Stomach (tissue), 9 donors: ENCODE measurements around the gene HS3ST1. TPM values are rescaled to one million over a fixed set of nuclear protein-coding genes. Genes with fewer than 3 reads are reported as not detected.

Experiments used
- DNase-seq, 2 donors: peaks; one replicate each; pipeline versions ENCODE4 v3.0.0 to v3.0.0-alpha.2; 2013 to 2019
- H3K27ac ChIP-seq, 5 donors: fragments of 200-600 bp in 4 of 5; sonication (generic) in 4 of 5; one replicate each; pipeline ENCODE4 v1.5.1; 2013 to 2019; ENCODE audit warnings: mild to moderate bottlenecking in 1 of 5, moderate library complexity in 1 of 5
- H3K27me3 ChIP-seq, 3 donors: fragments of 200-600 bp; sonication (generic); one replicate each; pipeline ENCODE4 v1.5.1; 2017 to 2019; ENCODE audit warnings: mixed run types in 1 of 3
- H3K36me3 ChIP-seq, 4 donors: fragments of 200-600 bp; sonication (generic); 1 replicate in 3 of 4; 2 replicates in 1 of 4; pipeline ENCODE4 v1.5.1; 2016 to 2019
- H3K4me1 ChIP-seq, 4 donors: fragments of 200-600 bp; sonication (generic); one replicate each; pipeline ENCODE4 v1.5.1; 2016 to 2019
- H3K4me3 ChIP-seq, 4 donors: fragments of 200-600 bp; sonication (generic) in 3 of 4; one replicate each; pipeline ENCODE4 v1.5.1; 2016 to 2019; ENCODE audit warnings: mild to moderate bottlenecking in 1 of 4
- H3K9me3 ChIP-seq, 4 donors: fragments of 200-600 bp; sonication (generic); one replicate each; pipeline ENCODE4 v1.5.1; 2016 to 2019
- CTCF ChIP-seq, 7 experiments: fragments of 450-650 bp in 4 of 7; fragments of 200-600 bp in 3 of 7; sonication (generic) in 3 of 7; IDR thresholded peaks; one replicate each; pipeline ENCODE4 v1.5.1; 2016 to 2019; ENCODE audit warnings: antibody characterized with exemption in 7 of 7, control low read depth in 2 of 7, mild to moderate bottlenecking in 1 of 7
- EP300 ChIP-seq: sonication (generic); formaldehyde crosslinking; IDR thresholded peaks from one replicate; pipeline ENCODE4 v1.6.1; 2017; ENCODE audit warnings: antibody characterized with exemption
- POLR2A ChIP-seq, 4 donors: fragments of 450-650 bp; IDR thresholded peaks; one replicate each; pipeline ENCODE4 v1.6.1; 2016; ENCODE audit warnings: antibody characterized with exemption in 4 of 4, control low read depth in 2 of 4, mild to moderate bottlenecking in 1 of 4, moderate library complexity in 1 of 4
- POLR2AphosphoS5 ChIP-seq, 3 donors: sonication (generic); formaldehyde crosslinking; IDR thresholded peaks; one replicate each; pipeline ENCODE4 v1.6.1; 2016; ENCODE audit warnings: antibody characterized with exemption in 3 of 3
- WGBS, 5 donors: extraction: QIAGEN DNeasy Blood & Tissue Kit in 3 of 5; methylation state at CpG; one replicate each; pipeline versions ENCODE4 v1.1.5 to v1.1.7; 2013 to 2018; 5-methylcytosine and 5-hydroxymethylcytosine counted together
- intact Hi-C: fragments of 100-400 bp; cut with DNase I; formaldehyde crosslinking; loops from one replicate; pipeline ENCODE4 v1.15.1; 2023; ENCODE audit warnings: low total_unique reads
- polyA plus RNA-seq, 3 donors: library from polyadenylated mRNA; stranded (reverse); fragments of 200-250 nt; gene quantifications; one replicate each; pipeline ENCODE4 v1.2.3, GENCODE V29; 2013
- total RNA-seq, 5 donors: library from RNA; depleted of rRNA; stranded (reverse); fragments of >200 nt; gene quantifications; one replicate each; pipeline versions ENCODE4 v1.1.0 to v1.2.3, GENCODE V29; 2014 to 2016
- donor health status: healthy with polysubstance abuse.
- donor health status: Bipolar disorder and iron deficiency.
- donor health status: healthy.

HS3ST1 gene
- total and polyA plus RNA-seq, 8 donors, result 0.58 to 123 (median 4.1) TPM; not detected in 1

GRCh38 chr4:11455201-11455835 is 26.6 kb upstream of the HS3ST1 start:
- 32 to 54% (median 44%) methylated on average over 5 of the region's 5 CpGs for WGBS, 5 donors

GRCh38 chr4:11451716-11452115 is 23.0 kb upstream of the HS3ST1 start:
- no peak overlapping the region for H3K27ac ChIP-seq
- peaks cover 0 to 5% (median 0%) of the 10 kb centered on the region in 4 donors for H3K4me1 ChIP-seq
- no peaks in the 10 kb centered on the region for H3K27me3 ChIP-seq
- H3K36me3 ChIP-seq, result no peaks in the 10 kb centered on the region
- WGBS, 5 donors, result 88 to 100% (median 96%) methylated on average over 1 of the region's 1 CpG
- intact Hi-C loops, result no loop called here
- DNase-seq, result no peak
- no peaks in the 10 kb centered on the region for H3K9me3 ChIP-seq
- H3K4me3 ChIP-seq, result no peak overlapping the region
- no peak for TF ChIP-seq EP300
- TF ChIP-seq POLR2AphosphoS5 (IDR thresholded peaks at IDR 0.05), result no peak
- TF ChIP-seq CTCF (IDR thresholded peaks at IDR 0.05), result no peak
- no peak for TF ChIP-seq POLR2A (IDR thresholded peaks at IDR 0.05)

More at GRCh38 chr4:11455201-11455835, 26.6 kb upstream of the HS3ST1 start:
- peak in 2 of 3 donors; percentile 7 to 37 for TF ChIP-seq POLR2AphosphoS5 (IDR thresholded peaks at IDR 0.05)
- TF ChIP-seq EP300, result no peak
- H3K4me3 ChIP-seq, result no peak overlapping the region
- intact Hi-C loops, result no loop called here
- H3K27ac ChIP-seq, result peak overlapping the region in 1 of 5 donors; percentile 71
- H3K27me3 ChIP-seq, result no peaks in the 10 kb centered on the region
- no peaks in the 10 kb centered on the region for H3K36me3 ChIP-seq
- no peaks in the 10 kb centered on the region for H3K4me1 ChIP-seq
- H3K9me3 ChIP-seq, result peaks cover 0 to 18% (median 7%) of the 10 kb centered on the region in 4 donors
- DNase-seq, result peak in 1 of 2 donors; percentile 45

- peak overlapping the region in 1 of 5 donors; percentile 5 for H3K27ac ChIP-seq
- no peaks in the 10 kb centered on the region for H3K9me3 ChIP-seq
- H3K36me3 ChIP-seq, result no peaks in the 10 kb centered on the region
- TF ChIP-seq POLR2AphosphoS5 (IDR thresholded peaks at IDR 0.05) (no peak), EP300 (no peak), CTCF (IDR thresholded peaks at IDR 0.05) (no peak), POLR2A (IDR thresholded peaks at IDR 0.05) (no peak)
- no peaks in the 10 kb centered on the region for H3K27me3 ChIP-seq
- H3K4me3 ChIP-seq, result no peak overlapping the region
- peaks cover 0 to 5% (median 0%) of the 10 kb centered on the region in 4 donors for H3K4me1 ChIP-seq
- intact Hi-C loops, result no loop called here
- DNase-seq, result no peak
These were observed 17.6 kb upstream of the HS3ST1 start for GRCh38 chr4:11446155-11446811.

- Histone ChIP-seq H3K4me3 (no peak overlapping the region), H3K4me1 (no peaks in the 10 kb centered on the region), H3K9me3 (no peaks in the 10 kb centered on the region), H3K27me3 (no peaks in the 10 kb centered on the region), H3K36me3 (no peaks in the 10 kb centered on the region), H3K27ac (no peak overlapping the region)
- WGBS, 5 donors, result 80 to 91% (median 84%) methylated on average over 1 of the region's 1 CpG
- no peak for TF ChIP-seq POLR2A (IDR thresholded peaks at IDR 0.05)
- TF ChIP-seq EP300, result no peak
- TF ChIP-seq CTCF (IDR thresholded peaks at IDR 0.05), result no peak
- no peak for TF ChIP-seq POLR2AphosphoS5 (IDR thresholded peaks at IDR 0.05)
- intact Hi-C loops, result no loop called here
- DNase-seq, result no peak
These were observed 12.5 kb upstream of the HS3ST1 start for GRCh38 chr4:11441194-11441556.
